VCaP (cell line): ENCODE data around the gene ITGB8.

Source experiments
- H3K27ac ChIP-seq: fragments of 450-650 bp; 2 replicates; pipeline ENCODE4 v1.5.1; 2017
- TF ChIP-seq, protein P1 (sequence below): fragments of 450-650 bp; conservative IDR thresholded peaks from 2 replicates; pipeline ENCODE4 v1.5.1; 2017; ENCODE audit warnings: mild to moderate bottlenecking, moderate library complexity

ITGB8 gene

DNA sequence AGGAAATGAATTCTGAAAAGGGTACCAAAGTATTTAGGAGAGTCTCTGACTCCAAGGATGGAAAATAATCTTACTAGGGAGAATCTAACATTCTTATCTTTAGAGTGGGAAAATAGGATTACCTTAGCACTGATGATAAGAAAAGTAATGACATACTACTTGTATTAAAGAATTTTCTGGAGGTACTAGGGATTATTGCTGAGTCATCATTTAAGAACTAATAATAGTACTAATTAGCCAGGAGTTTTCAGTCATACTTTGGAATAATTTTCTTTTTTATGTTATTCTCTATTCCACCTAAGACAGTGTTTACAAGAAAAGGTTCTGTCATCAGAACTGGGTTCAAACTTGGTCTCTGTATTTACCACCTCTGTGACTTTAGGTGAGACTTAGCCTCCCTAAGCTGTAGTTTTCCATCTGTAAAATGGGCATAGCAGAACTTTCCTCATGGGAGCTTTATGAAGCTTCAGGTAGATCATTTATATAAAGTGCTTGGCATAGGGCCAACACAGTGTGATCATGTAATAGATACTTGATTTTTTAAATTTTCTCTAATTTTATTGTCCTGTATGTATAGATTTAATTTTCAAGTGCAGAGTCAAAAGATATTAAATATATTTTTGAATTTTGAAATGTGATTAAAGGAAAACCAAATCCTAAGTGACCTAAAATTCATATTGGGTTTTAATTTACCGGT is 20.4 kb downstream of the ITGB8 start:
- TF ChIP-seq, protein P1, sequence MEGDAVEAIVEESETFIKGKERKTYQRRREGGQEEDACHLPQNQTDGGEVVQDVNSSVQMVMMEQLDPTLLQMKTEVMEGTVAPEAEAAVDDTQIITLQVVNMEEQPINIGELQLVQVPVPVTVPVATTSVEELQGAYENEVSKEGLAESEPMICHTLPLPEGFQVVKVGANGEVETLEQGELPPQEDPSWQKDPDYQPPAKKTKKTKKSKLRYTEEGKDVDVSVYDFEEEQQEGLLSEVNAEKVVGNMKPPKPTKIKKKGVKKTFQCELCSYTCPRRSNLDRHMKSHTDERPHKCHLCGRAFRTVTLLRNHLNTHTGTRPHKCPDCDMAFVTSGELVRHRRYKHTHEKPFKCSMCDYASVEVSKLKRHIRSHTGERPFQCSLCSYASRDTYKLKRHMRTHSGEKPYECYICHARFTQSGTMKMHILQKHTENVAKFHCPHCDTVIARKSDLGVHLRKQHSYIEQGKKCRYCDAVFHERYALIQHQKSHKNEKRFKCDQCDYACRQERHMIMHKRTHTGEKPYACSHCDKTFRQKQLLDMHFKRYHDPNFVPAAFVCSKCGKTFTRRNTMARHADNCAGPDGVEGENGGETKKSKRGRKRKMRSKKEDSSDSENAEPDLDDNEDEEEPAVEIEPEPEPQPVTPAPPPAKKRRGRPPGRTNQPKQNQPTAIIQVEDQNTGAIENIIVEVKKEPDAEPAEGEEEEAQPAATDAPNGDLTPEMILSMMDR = no peak
- peak overlapping the region; percentile 53 for H3K27ac ChIP-seq

DNA sequence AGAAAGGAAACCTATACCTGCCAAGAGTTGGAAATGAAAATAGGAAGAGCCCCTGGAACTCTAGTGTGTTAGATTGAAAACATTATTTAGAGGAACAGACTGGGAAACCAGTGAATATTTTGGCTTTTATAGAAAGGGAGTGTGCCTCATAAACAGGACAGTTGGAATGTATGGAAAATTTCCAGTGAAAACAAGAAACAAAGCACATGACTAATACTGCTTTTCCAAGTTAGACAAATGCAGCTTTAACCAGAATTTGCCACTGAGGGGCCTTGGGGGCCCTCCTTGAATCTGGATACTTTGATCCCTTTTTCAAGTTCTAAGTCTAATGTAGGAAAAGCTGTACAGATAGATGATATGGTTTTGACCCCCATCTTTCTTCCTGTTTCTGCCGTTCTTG is 21.2 kb downstream of the ITGB8 start:
- H3K27ac ChIP-seq = peak overlapping the region; percentile 53; the same call in 1 of the 2 replicates
- TF ChIP-seq, protein P1 = no peak

DNA sequence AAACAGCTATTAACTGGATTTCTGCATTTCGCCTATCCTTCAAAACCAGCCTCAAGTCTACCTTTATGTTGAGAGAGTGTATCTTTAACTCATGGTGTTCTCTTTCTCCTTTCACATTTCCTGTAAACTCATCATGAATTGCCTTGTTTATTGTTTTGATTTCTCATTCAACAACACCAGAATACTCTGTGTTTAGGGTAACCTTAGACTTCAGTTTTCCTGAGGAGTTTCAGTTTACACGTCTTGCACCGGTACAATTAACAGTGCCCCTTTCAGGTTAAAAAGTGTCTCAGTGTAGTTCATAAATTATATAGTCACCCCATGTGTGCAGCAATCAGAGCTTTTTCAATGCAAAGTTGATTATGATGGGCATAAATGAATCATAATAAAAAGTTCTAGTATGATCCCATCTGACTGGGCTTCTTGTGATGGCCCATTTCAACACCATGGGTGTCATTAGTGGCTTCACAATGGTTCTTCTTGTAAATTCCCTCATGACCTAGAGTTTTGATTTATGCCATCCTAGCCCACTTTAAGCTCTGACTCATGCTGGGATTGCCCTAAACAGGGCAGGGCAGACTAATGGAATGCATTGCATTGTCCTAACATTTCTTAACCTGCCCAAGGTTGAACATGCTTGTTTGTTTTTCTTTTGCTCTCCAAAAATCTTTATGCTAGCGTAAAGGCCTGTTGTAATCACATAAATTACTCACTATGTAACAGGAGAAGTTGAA is 22.0 kb downstream of the ITGB8 start:
- peak overlapping the region; percentile 53; the same call in 1 of the 2 replicates for H3K27ac ChIP-seq
- TF ChIP-seq, protein P1 = no peak

- TF ChIP-seq, protein P1 = no peak
- H3K27ac ChIP-seq = no peak overlapping the region
Measured at GRCh38 chr7:20354610-20355528, 24.2 kb downstream of the ITGB8 start.

DNA sequence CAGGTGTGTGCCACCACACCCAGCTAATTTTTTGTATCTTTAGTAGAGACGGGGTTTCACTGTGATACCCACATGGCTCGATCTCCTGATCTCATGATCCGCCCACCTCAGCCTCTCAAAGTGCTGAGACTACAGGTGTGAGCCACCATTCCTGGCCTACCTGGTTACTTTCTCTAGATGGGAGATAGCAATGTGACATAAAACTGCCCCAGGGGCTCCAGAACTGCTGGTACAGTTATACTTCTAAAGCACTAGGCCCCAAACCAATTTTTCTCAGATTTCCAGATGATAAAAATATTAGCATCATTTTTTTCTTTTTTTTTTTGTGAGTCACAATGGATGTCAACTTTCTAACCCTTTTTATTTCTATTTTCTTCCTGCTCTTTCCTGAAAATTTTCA is 27.4 kb downstream of the ITGB8 start:
- H3K27ac ChIP-seq = no peak overlapping the region
- TF ChIP-seq, protein P1 = no peak

DNA sequence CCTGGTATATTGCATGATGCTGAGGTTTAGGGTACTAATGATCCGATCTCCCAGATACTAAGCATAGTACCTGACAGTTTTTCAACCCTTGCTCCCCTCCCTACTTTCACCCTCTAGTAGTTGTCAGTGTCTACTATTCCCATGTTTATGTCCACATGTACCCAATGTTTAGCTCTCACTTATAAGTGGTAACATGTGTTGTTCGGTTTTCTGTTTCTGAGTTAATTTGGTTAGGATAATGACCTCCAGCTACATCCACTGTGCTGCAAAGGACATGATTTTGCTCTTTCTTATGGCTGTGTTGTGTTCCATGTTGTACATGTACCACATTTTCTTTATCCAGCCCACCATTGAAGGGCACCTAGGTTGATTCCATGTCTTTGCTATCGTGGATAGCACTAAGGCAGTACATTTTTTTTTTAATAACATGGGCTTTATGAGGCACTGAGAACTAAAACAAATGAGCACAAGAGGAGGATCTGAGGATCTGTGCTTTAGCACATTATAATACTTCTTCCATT is 28.1 kb downstream of the ITGB8 start:
- TF ChIP-seq, protein P1 = no peak
- H3K27ac ChIP-seq = no peak overlapping the region
